B cell (primary cell): Measurements from ENCODE around the gene SDK1. TPM values are rescaled to one million over a fixed set of nuclear protein-coding genes. Genes with fewer than 3 reads are reported as not detected.

Experiments
- ATAC-seq: fragments of 200-7000 bp; cut with Tn5 transposase; one replicate; pipeline ENCODE4 v1.10.0; 2021; ENCODE audit warnings: low read depth, mild to moderate bottlenecking, moderate number of reproducible peaks, moderate library complexity
- CTCF ChIA-PET: fragments of 350-600 bp; sonication (Branson Sonifier 250); formaldehyde crosslinking; loops from one replicate; lab custom pipeline; 2021; ENCODE audit warnings: antibody characterized with exemption, inconsistent platforms; lab: Charles Lee
- POLR2A ChIA-PET: fragments of 350-600 bp; sonication (Branson Sonifier 250); formaldehyde crosslinking; loops from one replicate; lab custom pipeline; 2021; ENCODE audit warnings: antibody characterized with exemption; lab: Charles Lee
- DNase-seq: peaks from one replicate; pipeline ENCODE4 v3.0.0; 2013
- H2AFZ ChIP-seq: 2 replicates; pipeline ENCODE4 v1.6.1; 2012; ENCODE audit warnings: mild to moderate bottlenecking, low read depth, low read length; ENCODE audit not compliant: insufficient read depth, poor library complexity, severe bottlenecking
- H3K27ac ChIP-seq, 2 donors: 1 replicate in 1 of 2; 2 replicates in 1 of 2; pipeline ENCODE4 v1.5.1; 2012 to 2013; ENCODE audit warnings: low read length in 2 of 2, mild to moderate bottlenecking in 2 of 2, moderate library complexity in 1 of 2
- H3K27me3 ChIP-seq, 4 experiments: fragments of 200-600 bp in 1 of 4; sonication (generic) in 1 of 4; replicated peaks in 1 of 4; 1 replicate in 2 of 4; 2 replicates in 2 of 4; pipeline versions ENCODE4 v1.6.1 to v1.7.0; 2013 to 2016; ENCODE audit warnings: low read length in 3 of 4, mild to moderate bottlenecking in 2 of 4, mixed read lengths in 1 of 4, moderate library complexity in 1 of 4; ENCODE audit not compliant: insufficient read depth in 4 of 4, control insufficient read depth in 3 of 4; ENCODE audit errors: control extremely low read depth in 1 of 4
- H3K36me3 ChIP-seq, 2 experiments: replicated peaks in 1 of 2; 1 replicate in 1 of 2; 2 replicates in 1 of 2; pipeline versions ENCODE4 v1.6.1 to v1.7.1; 2013; ENCODE audit warnings: low read length in 1 of 2; ENCODE audit not compliant: insufficient read depth in 2 of 2, control insufficient read depth in 1 of 2; ENCODE audit errors: control extremely low read depth in 1 of 2, extremely low read depth in 1 of 2
- H3K4me1 ChIP-seq, 2 donors: fragments of 200-600 bp in 1 of 2; sonication (generic) in 1 of 2; 1 replicate in 1 of 2; 2 replicates in 1 of 2; pipeline versions ENCODE4 v1.5.1 to v1.6.1; 2013 to 2017; ENCODE audit warnings: low read length in 2 of 2; ENCODE audit not compliant: control insufficient read depth in 2 of 2, insufficient read depth in 2 of 2
- H3K4me2 ChIP-seq: replicated peaks from 2 replicates; pipeline ENCODE3; 2012; ENCODE audit warnings: mild to moderate bottlenecking, low read depth, low read length; ENCODE audit not compliant: poor library complexity, severe bottlenecking
- H3K4me3 ChIP-seq, 5 experiments: fragments of 200-600 bp in 1 of 5; sonication (generic) in 1 of 5; 1 replicate in 3 of 5; 2 replicates in 2 of 5; pipeline versions ENCODE4 v1.5.1 to v1.7.0; 2011 to 2016; ENCODE audit warnings: low read length in 4 of 5, mild to moderate bottlenecking in 4 of 5, low read depth in 2 of 5, control low read depth in 1 of 5, moderate library complexity in 1 of 5; ENCODE audit not compliant: insufficient read depth in 1 of 5; ENCODE audit errors: control extremely low read depth in 1 of 5, extremely low read depth in 1 of 5
- H3K79me2 ChIP-seq: fragments of 200-600 bp; sonication (generic); one replicate; pipeline ENCODE4 v1.6.0; 2016; ENCODE audit warnings: low read length; ENCODE audit not compliant: control insufficient read depth, insufficient read depth
- H3K9ac ChIP-seq: fragments of 200-600 bp; sonication (generic); 2 replicates; pipeline ENCODE4 v1.6.1; 2017; ENCODE audit warnings: mild to moderate bottlenecking, low read length, moderate library complexity
- H3K9me3 ChIP-seq, 3 donors: one replicate each; pipeline versions ENCODE4 v1.6.1 to v1.7.1; 2013; ENCODE audit warnings: low read length in 2 of 3; ENCODE audit not compliant: control insufficient read depth in 2 of 3, insufficient read depth in 1 of 3; ENCODE audit errors: control extremely low read depth in 1 of 3
- H4K20me1 ChIP-seq: 2 replicates; pipeline ENCODE4 v1.6.0; 2012; ENCODE audit warnings: mild to moderate bottlenecking, low read length; ENCODE audit not compliant: insufficient read depth, control insufficient read depth, poor library complexity, severe bottlenecking
- H3K27ac Mint-ChIP-seq: one replicate; pipeline ENCODE4 v1.8.0; 2021; ENCODE audit warnings: mixed read lengths
- H3K27me3 Mint-ChIP-seq: one replicate; pipeline ENCODE4 v1.8.0; 2021; ENCODE audit warnings: mixed read lengths
- H3K4me1 Mint-ChIP-seq: one replicate; pipeline ENCODE4 v1.8.0; 2021; ENCODE audit warnings: mixed read lengths
- H3K4me3 Mint-ChIP-seq: one replicate; pipeline ENCODE4 v1.8.0; 2021; ENCODE audit warnings: mixed read lengths
- H3K9me3 Mint-ChIP-seq: one replicate; pipeline ENCODE4 v1.8.0; 2022; ENCODE audit warnings: mixed read lengths; ENCODE audit not compliant: insufficient read depth
- CTCF ChIP-seq: fragments of 200-600 bp; IDR thresholded peaks from one replicate; pipeline ENCODE4 v1.8.0; 2022; ENCODE audit warnings: antibody characterized with exemption, mild to moderate bottlenecking
- EZH2 ChIP-seq: IDR thresholded peaks from 2 replicates; pipeline ENCODE4 v1.6.1; 2012; ENCODE audit warnings: borderline replicate concordance, low read depth, mild to moderate bottlenecking, moderate library complexity, low read length; ENCODE audit not compliant: insufficient read depth, poor library complexity, severe bottlenecking
- WGBS: methylation state at CpG from one replicate; pipeline ENCODE4 v1.1.5; 2013; ENCODE audit warnings: missing lambda C conversion rate; ENCODE audit not compliant: insufficient coverage; 5-methylcytosine and 5-hydroxymethylcytosine counted together
- intact Hi-C: fragments of 100-400 bp; cut with micrococcal nuclease; formaldehyde crosslinking; loops from one replicate; pipeline ENCODE4 v1.10.0; 2022
- polyA plus RNA-seq: library from polyadenylated mRNA; depleted of rRNA; stranded (reverse); fragments of >200 nt; gene quantifications from 2 replicates; pipeline ENCODE4 v1.2.3, GENCODE V29; 2012
- total RNA-seq, 2 donors: library from RNA; stranded (reverse); fragments of 120-200 nt in 1 of 2; gene quantifications; 1 replicate in 1 of 2; 2 replicates in 1 of 2; pipeline versions ENCODE4 v1.2.3 to v1.2.4, GENCODE V29; 2013 to 2022

SDK1 gene
- total and polyA plus RNA-seq, 2 donors (not counting 1 experiment from before 2014, with no cell fraction given) = 0.73 to 2.0 TPM

- H3K27ac Mint-ChIP-seq = no peak overlapping the region
- CTCF ChIA-PET = no interaction called here
These were observed 717.7 kb downstream of the SDK1 start for GRCh38 chr7:4018601-4019316.

More at GRCh38 chr7:4018601-4019316, 717.7 kb downstream of the SDK1 start:
- ATAC-seq (no peak), DNase-seq (no peak)
- Histone ChIP-seq H3K4me2 (no peak overlapping the region), H3K27ac (no peak overlapping the region), H3K9me3 (peaks cover 0 to 39% (median 12%) of the 10 kb centered on the region in 3 donors), H3K4me3 (no peak overlapping the region), H3K36me3 (no peaks in the 10 kb centered on the region), H4K20me1 (no peaks in the 10 kb centered on the region), H3K9ac (no peak overlapping the region), H3K27me3 (peaks cover 0 to under 1% (median 0%) of the 10 kb centered on the region in 4 experiments), H2AFZ (no peak overlapping the region), H3K79me2 (no peaks in the 10 kb centered on the region), H3K4me1 (no peaks in the 10 kb centered on the region)
- TF ChIP-seq EZH2 = no peak
- TF ChIP-seq CTCF = no peak
- intact Hi-C loops = no loop called here
- Mint-ChIP-seq H3K4me3 (no peak overlapping the region), H3K9me3 (peaks cover 3% of the 10 kb centered on the region), H3K4me1 (no peaks in the 10 kb centered on the region), H3K27me3 (peaks cover 8% of the 10 kb centered on the region)
- 95% methylated on average over 4 of the region's 7 CpGs for WGBS
- POLR2A ChIA-PET = no interaction called here
